Stomach (tissue), 9 donors: ENCODE measurements around the gene LEMD2. TPM values are rescaled to one million over a fixed set of nuclear protein-coding genes. Genes with fewer than 3 reads are reported as not detected.

Experiments
- DNase-seq, 2 donors: peaks; one replicate each; pipeline versions ENCODE4 v3.0.0 to v3.0.0-alpha.2; 2013 to 2019
- H3K27ac ChIP-seq, 5 donors: fragments of 200-600 bp in 4 of 5; sonication (generic) in 4 of 5; one replicate each; pipeline ENCODE4 v1.5.1; 2013 to 2019; ENCODE audit warnings: mild to moderate bottlenecking in 1 of 5, moderate library complexity in 1 of 5
- H3K27me3 ChIP-seq, 3 donors: fragments of 200-600 bp; sonication (generic); one replicate each; pipeline ENCODE4 v1.5.1; 2017 to 2019; ENCODE audit warnings: mixed run types in 1 of 3
- H3K36me3 ChIP-seq, 4 donors: fragments of 200-600 bp; sonication (generic); 1 replicate in 3 of 4; 2 replicates in 1 of 4; pipeline ENCODE4 v1.5.1; 2016 to 2019
- H3K4me1 ChIP-seq, 4 donors: fragments of 200-600 bp; sonication (generic); one replicate each; pipeline ENCODE4 v1.5.1; 2016 to 2019
- H3K4me3 ChIP-seq, 4 donors: fragments of 200-600 bp; sonication (generic) in 3 of 4; one replicate each; pipeline ENCODE4 v1.5.1; 2016 to 2019; ENCODE audit warnings: mild to moderate bottlenecking in 1 of 4
- H3K9me3 ChIP-seq, 4 donors: fragments of 200-600 bp; sonication (generic); one replicate each; pipeline ENCODE4 v1.5.1; 2016 to 2019
- EP300 ChIP-seq: sonication (generic); formaldehyde crosslinking; IDR thresholded peaks from one replicate; pipeline ENCODE4 v1.6.1; 2017; ENCODE audit warnings: antibody characterized with exemption
- POLR2A ChIP-seq, 4 donors: fragments of 450-650 bp; IDR thresholded peaks; one replicate each; pipeline ENCODE4 v1.6.1; 2016; ENCODE audit warnings: antibody characterized with exemption in 4 of 4, control low read depth in 2 of 4, mild to moderate bottlenecking in 1 of 4, moderate library complexity in 1 of 4
- POLR2AphosphoS5 ChIP-seq, 3 donors: sonication (generic); formaldehyde crosslinking; IDR thresholded peaks; one replicate each; pipeline ENCODE4 v1.6.1; 2016; ENCODE audit warnings: antibody characterized with exemption in 3 of 3
- WGBS, 5 donors: extraction: QIAGEN DNeasy Blood & Tissue Kit in 3 of 5; methylation state at CpG; one replicate each; pipeline versions ENCODE4 v1.1.5 to v1.1.7; 2013 to 2018; 5-methylcytosine and 5-hydroxymethylcytosine counted together
- intact Hi-C: fragments of 100-400 bp; cut with DNase I; formaldehyde crosslinking; loops from one replicate; pipeline ENCODE4 v1.15.1; 2023; ENCODE audit warnings: low total_unique reads
- polyA plus RNA-seq, 3 donors: library from polyadenylated mRNA; stranded (reverse); fragments of 200-250 nt; gene quantifications; one replicate each; pipeline ENCODE4 v1.2.3, GENCODE V29; 2013
- total RNA-seq, 5 donors: library from RNA; depleted of rRNA; stranded (reverse); fragments of >200 nt; gene quantifications; one replicate each; pipeline versions ENCODE4 v1.1.0 to v1.2.3, GENCODE V29; 2014 to 2016
- TF ChIP-seq, protein P1 (sequence below), 7 experiments: fragments of 450-650 bp in 4 of 7; fragments of 200-600 bp in 3 of 7; sonication (generic) in 3 of 7; IDR thresholded peaks; one replicate each; pipeline ENCODE4 v1.5.1; 2016 to 2019; ENCODE audit warnings: antibody characterized with exemption in 7 of 7, control low read depth in 2 of 7, mild to moderate bottlenecking in 1 of 7
- donor health status: healthy with polysubstance abuse.
- donor health status: Bipolar disorder and iron deficiency.
- donor health status: healthy.

The LEMD2 gene
- total and polyA plus RNA-seq, 8 donors: 22.0 to 428 (median 54.2) TPM

DNA sequence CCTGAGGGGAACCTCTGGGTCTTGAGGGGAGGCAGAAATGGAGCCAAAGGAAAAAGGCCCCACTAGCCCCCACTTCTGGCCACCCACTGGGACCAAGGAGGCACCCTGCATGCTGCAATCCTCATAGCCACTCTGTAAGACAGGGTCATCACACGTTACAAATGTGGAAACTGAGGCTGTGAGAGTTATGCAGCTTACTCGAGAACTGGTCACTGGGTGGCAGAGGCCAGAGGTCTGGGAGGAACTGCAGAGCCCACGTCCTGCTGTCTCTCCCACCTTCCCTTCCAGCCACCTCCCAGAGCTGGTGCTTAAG is 18.1 kb downstream of the LEMD2 start:
- intact Hi-C loops: loop anchor here (10.0 kb wide), 1 partner anchor 384 kb away; no protein-coding TSS in a partner anchor
- DNase-seq: no peak
- TF ChIP-seq, protein P1, sequence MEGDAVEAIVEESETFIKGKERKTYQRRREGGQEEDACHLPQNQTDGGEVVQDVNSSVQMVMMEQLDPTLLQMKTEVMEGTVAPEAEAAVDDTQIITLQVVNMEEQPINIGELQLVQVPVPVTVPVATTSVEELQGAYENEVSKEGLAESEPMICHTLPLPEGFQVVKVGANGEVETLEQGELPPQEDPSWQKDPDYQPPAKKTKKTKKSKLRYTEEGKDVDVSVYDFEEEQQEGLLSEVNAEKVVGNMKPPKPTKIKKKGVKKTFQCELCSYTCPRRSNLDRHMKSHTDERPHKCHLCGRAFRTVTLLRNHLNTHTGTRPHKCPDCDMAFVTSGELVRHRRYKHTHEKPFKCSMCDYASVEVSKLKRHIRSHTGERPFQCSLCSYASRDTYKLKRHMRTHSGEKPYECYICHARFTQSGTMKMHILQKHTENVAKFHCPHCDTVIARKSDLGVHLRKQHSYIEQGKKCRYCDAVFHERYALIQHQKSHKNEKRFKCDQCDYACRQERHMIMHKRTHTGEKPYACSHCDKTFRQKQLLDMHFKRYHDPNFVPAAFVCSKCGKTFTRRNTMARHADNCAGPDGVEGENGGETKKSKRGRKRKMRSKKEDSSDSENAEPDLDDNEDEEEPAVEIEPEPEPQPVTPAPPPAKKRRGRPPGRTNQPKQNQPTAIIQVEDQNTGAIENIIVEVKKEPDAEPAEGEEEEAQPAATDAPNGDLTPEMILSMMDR (IDR thresholded peaks at IDR 0.05): no peak
- TF ChIP-seq POLR2A (IDR thresholded peaks at IDR 0.05) (no peak), POLR2AphosphoS5 (IDR thresholded peaks at IDR 0.05) (no peak), EP300 (no peak)
- H3K27me3 ChIP-seq: no peaks in the 10 kb centered on the region
- peaks cover 23 to 50% (median 39%) of the 10 kb centered on the region in 4 donors for H3K4me1 ChIP-seq
- no peaks in the 10 kb centered on the region for H3K9me3 ChIP-seq
- H3K27ac ChIP-seq: peak overlapping the region; percentile 1 to 90 (median 79)
- H3K36me3 ChIP-seq: peaks cover 32 to 42% (median 38%) of the 10 kb centered on the region in 4 donors
- WGBS, 5 donors: 39 to 61% (median 43%) methylated on average over 3 of the region's 3 CpGs
- H3K4me3 ChIP-seq: no peak overlapping the region

GRCh38 chr6:33770124-33770832 is 18.7 kb downstream of the LEMD2 start:
- Histone ChIP-seq H3K27me3 (no peaks in the 10 kb centered on the region), H3K27ac (peak overlapping the region in 4 of 5 donors; percentile 50 to 90 (median 80)), H3K4me1 (peaks cover 23 to 50% (median 39%) of the 10 kb centered on the region in 4 donors), H3K9me3 (no peaks in the 10 kb centered on the region), H3K4me3 (no peak overlapping the region), H3K36me3 (peaks cover 27 to 37% (median 33%) of the 10 kb centered on the region in 4 donors)
- WGBS, 5 donors: 17 to 35% (median 31%) methylated on average over 13 to 14 of the region's 14 CpGs
- DNase-seq: no peak
- intact Hi-C loops: loop anchor here (10.0 kb wide), 1 partner anchor 385 kb away; no protein-coding TSS in a partner anchor
- TF ChIP-seq POLR2AphosphoS5 (IDR thresholded peaks at IDR 0.05) (no peak), EP300 (no peak), POLR2A (IDR thresholded peaks at IDR 0.05) (no peak)
- TF ChIP-seq, protein P1 (IDR thresholded peaks at IDR 0.05): no peak

DNA sequence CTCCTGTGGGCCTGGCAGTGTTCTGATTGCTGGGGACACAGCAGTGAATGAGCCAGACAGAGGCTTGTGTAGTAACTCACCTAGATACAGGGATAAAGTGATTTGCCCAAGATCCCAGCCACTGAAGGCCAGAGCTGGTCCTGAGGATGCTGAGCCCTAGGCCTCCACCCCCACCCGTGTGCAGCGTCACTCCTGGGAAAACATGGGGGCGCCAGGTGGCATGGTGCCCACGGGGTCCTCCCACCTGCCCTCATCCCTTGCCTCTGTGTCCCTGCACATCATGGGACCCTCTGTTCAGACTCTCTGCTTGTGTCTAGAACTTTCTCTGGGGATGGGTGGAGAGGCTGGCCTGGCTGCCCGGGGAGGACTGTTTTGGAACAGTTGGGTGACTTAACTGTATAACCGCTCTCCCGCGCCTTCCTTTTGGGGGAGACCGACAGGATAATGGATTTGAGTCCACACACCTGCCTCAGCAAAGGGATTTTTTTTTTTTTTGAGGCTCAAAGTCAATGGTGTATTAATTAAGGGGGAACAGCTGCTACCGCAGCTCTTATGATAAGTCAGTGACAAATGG is 19.6 kb downstream of the LEMD2 start:
- no peak overlapping the region for H3K4me3 ChIP-seq
- no peaks in the 10 kb centered on the region for H3K9me3 ChIP-seq
- 74 to 79% (median 76%) methylated on average over 10 of the region's 10 CpGs for WGBS, 5 donors
- intact Hi-C loops: no loop called here
- peaks cover 19 to 27% (median 24%) of the 10 kb centered on the region in 4 donors for H3K36me3 ChIP-seq
- no peak for DNase-seq
- H3K27me3 ChIP-seq: no peaks in the 10 kb centered on the region
- H3K4me1 ChIP-seq: peaks cover 23 to 50% (median 39%) of the 10 kb centered on the region in 4 donors
- H3K27ac ChIP-seq: peak overlapping the region in 2 of 5 donors; percentile 37 to 90
- TF ChIP-seq EP300 (no peak), POLR2A (IDR thresholded peaks at IDR 0.05) (no peak)
- TF ChIP-seq, protein P1 (IDR thresholded peaks at IDR 0.05): no peak

GRCh38 chr6:33768644-33769120 is 20.2 kb downstream of the LEMD2 start:
- 29 to 33% (median 32%) methylated on average over 7 of the region's 7 CpGs for WGBS, 5 donors
- Histone ChIP-seq H3K27ac (peak overlapping the region in 4 of 5 donors; percentile 34 to 42 (median 36)), H3K4me3 (no peak overlapping the region), H3K36me3 (peaks cover 16 to 21% (median 17%) of the 10 kb centered on the region in 4 donors), H3K4me1 (peaks cover 23 to 50% (median 39%) of the 10 kb centered on the region in 4 donors), H3K27me3 (no peaks in the 10 kb centered on the region), H3K9me3 (no peaks in the 10 kb centered on the region)
- peak in 1 of 3 donors; percentile 59 for TF ChIP-seq POLR2AphosphoS5 (IDR thresholded peaks at IDR 0.05)
- no peak for TF ChIP-seq POLR2A (IDR thresholded peaks at IDR 0.05)
- TF ChIP-seq EP300: no peak
- TF ChIP-seq, protein P1 (IDR thresholded peaks at IDR 0.05): peak in 5 of 7 experiments; percentile 44 to 83 (median 82)
- intact Hi-C loops: no loop called here
- peak; percentile 90 to 91 for DNase-seq
